T-helper 1 cell treated with Interleukin-12 subunit alpha and Interleukin-12 subunit beta and Interleukin-4 antibody, amounts not matched to agents 30 μg/mL and 1 μg/mL, for 36 hours (primary cell): ENCODE data around the gene MRPS26.

Experiments used
- H3K27ac Mint-ChIP-seq: one replicate; pipeline ENCODE4 v1.8.0; 2021; ENCODE audit warnings: mild to moderate bottlenecking, mixed read lengths
- H3K27me3 Mint-ChIP-seq: one replicate; pipeline ENCODE4 v1.8.0; 2021; ENCODE audit warnings: low read depth, mixed read lengths
- H3K36me3 Mint-ChIP-seq: one replicate; pipeline ENCODE4 v1.8.0; 2021; ENCODE audit warnings: low read depth, mixed read lengths
- H3K4me1 Mint-ChIP-seq: one replicate; pipeline ENCODE4 v1.8.0; 2021; ENCODE audit warnings: low read depth, mixed read lengths
- H3K4me3 Mint-ChIP-seq: one replicate; pipeline ENCODE4 v1.8.0; 2021; ENCODE audit warnings: mild to moderate bottlenecking, moderate library complexity, mixed read lengths
- H3K9me3 Mint-ChIP-seq: one replicate; pipeline ENCODE4 v1.8.0; 2021; ENCODE audit warnings: mixed read lengths

Gene MRPS26

DNA sequence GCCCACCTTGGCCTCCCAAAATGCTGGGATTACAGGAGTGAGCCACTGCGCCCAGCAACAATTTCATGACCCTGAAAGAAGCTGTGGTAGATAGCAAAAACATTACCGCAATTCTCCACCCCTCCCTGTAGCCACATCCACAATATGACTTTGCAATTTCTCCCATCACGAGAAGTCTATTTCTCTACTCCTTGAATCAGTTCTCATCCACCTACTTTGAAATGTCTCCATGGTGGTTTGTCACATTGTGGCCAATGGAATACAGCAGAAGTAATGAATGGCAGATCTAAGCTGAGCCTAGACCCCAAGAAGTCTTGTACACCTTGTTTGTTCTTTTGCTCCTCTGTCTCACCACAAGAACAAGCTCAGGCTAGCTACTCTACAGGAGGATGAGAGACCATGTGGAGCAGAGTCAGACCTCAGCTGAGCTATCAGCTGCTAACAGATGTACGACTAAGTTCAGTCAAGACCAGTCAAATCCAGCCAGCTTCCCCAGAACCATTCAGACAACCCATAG, 31.8 kb downstream of the MRPS26 start:
- Mint-ChIP-seq H3K4me1 (peaks cover 35% of the 10 kb centered on the region), H3K27me3 (peaks cover 49% of the 10 kb centered on the region), H3K27ac (peak overlapping the region; percentile 79), H3K4me3 (peak overlapping the region; percentile 22), H3K9me3 (peaks cover 6% of the 10 kb centered on the region), H3K36me3 (peaks cover 6% of the 10 kb centered on the region)

DNA sequence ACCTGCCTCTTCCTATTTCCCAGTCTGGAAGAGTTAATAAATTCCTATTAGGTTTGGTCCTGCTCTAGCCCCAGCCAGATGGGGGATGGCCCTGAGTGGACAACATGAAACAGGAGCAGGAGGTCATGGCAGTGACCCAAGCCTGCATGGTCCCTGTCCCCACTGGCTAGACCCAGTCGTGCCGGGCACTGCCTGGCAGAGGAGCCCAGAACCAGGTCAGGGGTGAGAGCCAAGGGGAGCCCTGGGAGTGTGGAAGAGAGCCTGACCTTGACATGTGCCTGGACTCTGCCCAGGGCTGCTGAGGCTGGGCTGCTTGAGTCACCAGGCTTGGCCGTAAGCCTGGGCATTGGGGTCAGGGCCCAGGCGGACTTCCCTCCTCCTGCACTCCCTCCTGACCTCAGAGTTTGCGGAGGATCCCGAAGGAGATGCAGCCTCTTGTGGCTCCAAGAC, 35.1 kb downstream of the MRPS26 start:
- Mint-ChIP-seq H3K4me1 (peaks cover 18% of the 10 kb centered on the region), H3K27me3 (peaks cover 71% of the 10 kb centered on the region), H3K27ac (no peak overlapping the region)

DNA sequence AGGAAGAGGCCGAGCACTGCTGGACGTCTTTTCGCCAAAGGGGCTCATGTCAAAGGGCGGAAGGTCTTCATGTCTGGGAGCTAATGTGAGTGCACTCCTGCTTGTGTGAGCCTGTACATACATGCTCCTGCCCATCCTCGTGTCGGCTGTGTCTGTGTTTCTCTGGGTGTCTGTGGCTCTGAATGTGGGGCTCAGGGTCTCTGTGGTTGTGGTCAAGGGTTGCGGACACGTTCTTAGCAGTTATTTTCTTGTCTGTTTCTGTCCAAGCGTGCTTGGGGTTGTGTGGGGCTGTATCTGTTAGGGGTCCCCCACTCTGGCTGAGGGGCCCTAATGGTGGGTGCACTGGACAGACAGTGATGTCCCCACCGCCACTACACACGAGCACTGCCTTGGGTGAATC, 35.8 kb downstream of the MRPS26 start:
- H3K4me1 Mint-ChIP-seq: peaks cover 17% of the 10 kb centered on the region
- peak overlapping the region; percentile 17 for H3K4me3 Mint-ChIP-seq
- no peak overlapping the region for H3K27ac Mint-ChIP-seq
- H3K36me3 Mint-ChIP-seq: peaks cover 6% of the 10 kb centered on the region
- peaks cover 71% of the 10 kb centered on the region for H3K27me3 Mint-ChIP-seq
- peaks cover 6% of the 10 kb centered on the region for H3K9me3 Mint-ChIP-seq

More for the DNA sequence above, 35.1 kb downstream of the MRPS26 start:
- H3K9me3 Mint-ChIP-seq: peaks cover 6% of the 10 kb centered on the region
- peaks cover 6% of the 10 kb centered on the region for H3K36me3 Mint-ChIP-seq
- H3K4me3 Mint-ChIP-seq: no peak overlapping the region

DNA sequence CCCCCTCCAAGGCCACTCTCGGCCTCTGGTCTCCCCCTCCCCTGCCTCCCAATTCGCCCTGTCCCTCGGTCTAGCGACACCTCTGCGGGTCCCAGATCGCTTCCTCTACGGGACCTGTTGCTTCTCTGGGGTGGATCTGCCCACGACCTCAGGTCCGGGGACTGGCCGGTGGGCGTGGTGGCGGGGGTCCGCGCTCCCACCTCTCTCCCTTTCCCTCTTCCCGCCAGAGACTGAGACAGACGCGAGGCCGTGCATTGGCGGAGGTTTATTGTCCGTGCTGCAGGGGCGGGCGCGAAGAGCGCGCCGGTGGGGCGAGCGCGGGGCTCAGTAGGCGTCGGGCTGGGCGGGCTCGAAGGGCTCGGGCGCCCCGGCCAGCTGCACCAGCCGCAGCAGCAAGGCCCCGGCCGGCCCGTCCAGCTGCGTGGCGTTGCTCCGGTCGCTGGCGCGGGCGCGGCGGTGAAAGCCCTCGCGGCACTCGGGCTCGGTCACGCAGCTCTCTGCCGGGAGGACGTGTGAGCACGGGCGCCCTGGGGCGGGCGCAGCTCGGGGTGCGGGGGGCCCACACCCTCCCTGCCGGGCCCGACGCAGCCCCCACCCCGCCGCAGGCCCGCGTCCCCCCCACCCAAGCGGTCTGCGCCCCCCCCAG, 36.6 kb downstream of the MRPS26 start:
- Mint-ChIP-seq H3K36me3 (peaks cover 6% of the 10 kb centered on the region), H3K27ac (no peak overlapping the region), H3K4me3 (peak overlapping the region; percentile 25), H3K4me1 (peaks cover 12% of the 10 kb centered on the region), H3K9me3 (peaks cover 6% of the 10 kb centered on the region), H3K27me3 (peaks cover 67% of the 10 kb centered on the region)

DNA sequence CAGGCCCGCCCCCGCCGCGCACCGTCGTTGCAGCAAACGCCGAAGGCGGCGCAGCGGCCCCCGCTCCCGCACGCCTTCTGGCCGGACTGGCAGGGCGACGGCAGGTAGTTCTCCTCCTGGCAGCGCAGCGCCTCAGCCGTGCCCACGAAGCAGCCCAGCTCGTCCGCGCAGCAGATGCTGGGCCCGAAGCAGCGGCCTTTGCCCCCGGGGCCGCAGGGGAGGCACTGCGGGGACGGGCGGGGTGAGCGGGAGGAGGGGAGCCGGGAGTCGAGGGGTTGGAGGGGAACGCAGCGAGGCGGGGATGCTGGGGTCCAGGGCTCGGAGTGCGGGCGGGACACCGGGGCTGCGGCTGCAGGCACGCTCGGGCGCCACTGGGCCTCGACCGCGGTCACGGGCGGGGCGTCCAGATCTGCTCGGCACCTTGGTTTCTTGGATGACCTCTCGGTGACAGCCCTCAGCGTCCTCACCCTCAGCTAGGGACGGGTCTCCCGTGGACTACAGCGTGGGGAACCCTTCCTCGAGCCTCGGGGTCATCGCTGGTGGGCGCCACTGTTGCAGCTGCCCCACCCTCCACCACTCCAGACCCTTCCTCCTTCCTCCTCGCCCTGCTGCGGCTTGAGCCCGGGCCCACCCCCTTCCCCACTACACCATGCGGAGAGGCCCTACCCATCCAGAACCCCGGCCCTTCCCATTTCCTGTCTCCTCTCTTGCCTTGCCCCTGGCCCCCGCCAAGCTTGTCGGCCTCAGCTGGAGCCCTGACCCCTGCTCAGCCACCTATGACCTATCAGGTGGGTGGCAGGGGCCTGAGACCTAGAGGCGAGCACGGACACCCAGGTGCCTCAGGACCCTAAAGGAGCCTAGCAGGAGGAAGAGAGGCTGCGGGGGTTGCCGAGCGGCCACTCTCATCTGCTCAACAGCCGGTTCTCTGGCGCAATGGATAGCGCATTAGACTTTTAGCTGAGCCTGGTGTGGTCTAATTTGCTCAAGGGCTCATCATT, 37.4 kb downstream of the MRPS26 start:
- Mint-ChIP-seq H3K27ac (no peak overlapping the region), H3K4me3 (no peak overlapping the region), H3K4me1 (peaks cover 4% of the 10 kb centered on the region), H3K36me3 (no peaks in the 10 kb centered on the region), H3K27me3 (peaks cover 64% of the 10 kb centered on the region), H3K9me3 (no peaks in the 10 kb centered on the region)

DNA sequence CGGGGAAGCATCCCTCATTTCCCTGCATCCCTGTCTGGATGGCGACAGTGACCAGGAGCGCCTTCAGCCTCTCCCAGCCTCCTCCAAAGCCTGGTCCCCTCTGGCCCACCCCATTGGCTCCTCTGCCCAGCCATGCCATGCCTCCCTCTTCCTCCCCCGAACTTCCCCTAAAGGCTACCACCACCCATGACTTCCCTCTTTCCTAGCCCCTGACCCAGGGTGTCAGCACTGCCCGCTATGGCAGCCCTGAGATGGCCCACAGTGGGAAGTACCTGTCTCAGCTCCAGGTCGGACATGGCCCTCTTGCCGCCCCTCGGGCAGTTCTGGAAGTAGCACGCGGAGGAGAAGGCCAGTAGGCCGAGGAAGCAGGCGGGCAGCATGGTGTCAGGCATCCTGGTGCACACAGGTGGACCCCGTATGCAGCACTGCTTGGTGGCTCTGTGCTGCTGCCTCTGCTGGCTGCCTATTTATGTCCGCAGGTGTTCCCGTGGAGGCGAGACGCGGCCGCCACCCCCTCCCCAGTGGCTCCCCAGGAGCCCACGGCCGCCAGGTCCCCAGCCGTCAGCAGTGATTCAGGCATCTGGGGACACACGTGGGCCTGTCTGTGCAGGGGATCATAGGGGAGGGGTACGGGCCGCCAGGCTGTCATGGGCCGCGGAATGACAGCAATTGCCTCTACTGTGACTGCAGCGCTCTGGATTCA, 38.6 kb downstream of the MRPS26 start, which contains the start of gene AVP:
AVP (minus strand) TSS at position 442 of the 703 bp plus-strand sequence; CDS start at position 392, 50 bp downstream.
- Mint-ChIP-seq H3K27me3 (peaks cover 54% of the 10 kb centered on the region), H3K9me3 (no peaks in the 10 kb centered on the region), H3K27ac (no peak within 1 kb of the TSS), H3K4me3 (no peak within 1 kb of the TSS), H3K4me1 (peaks cover 2% of the 10 kb centered on the region), H3K36me3 (no peaks in the 10 kb centered on the region)

DNA sequence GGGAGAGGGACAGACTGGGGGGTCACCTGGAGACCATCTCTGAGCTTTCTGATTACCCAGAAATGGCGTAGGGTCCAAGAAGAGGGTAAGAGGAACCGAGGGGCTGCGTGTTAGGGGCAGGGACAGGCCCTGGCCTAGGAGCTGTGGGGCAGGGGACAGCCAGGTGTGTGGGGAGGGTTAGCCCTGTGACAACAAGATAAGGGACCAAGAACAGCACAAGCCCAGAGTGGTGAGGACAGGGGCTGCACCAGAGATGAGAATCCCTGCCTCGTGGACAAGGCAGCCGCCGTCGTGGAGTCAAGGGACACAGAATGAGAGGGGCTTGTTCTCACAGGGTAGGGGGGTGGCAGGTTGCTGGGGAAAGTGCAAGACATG, 39.1 kb downstream of the MRPS26 start:
- Mint-ChIP-seq H3K36me3 (no peaks in the 10 kb centered on the region), H3K27ac (no peak overlapping the region), H3K27me3 (peaks cover 54% of the 10 kb centered on the region), H3K4me1 (peaks cover 2% of the 10 kb centered on the region), H3K4me3 (no peak overlapping the region), H3K9me3 (no peaks in the 10 kb centered on the region)

DNA sequence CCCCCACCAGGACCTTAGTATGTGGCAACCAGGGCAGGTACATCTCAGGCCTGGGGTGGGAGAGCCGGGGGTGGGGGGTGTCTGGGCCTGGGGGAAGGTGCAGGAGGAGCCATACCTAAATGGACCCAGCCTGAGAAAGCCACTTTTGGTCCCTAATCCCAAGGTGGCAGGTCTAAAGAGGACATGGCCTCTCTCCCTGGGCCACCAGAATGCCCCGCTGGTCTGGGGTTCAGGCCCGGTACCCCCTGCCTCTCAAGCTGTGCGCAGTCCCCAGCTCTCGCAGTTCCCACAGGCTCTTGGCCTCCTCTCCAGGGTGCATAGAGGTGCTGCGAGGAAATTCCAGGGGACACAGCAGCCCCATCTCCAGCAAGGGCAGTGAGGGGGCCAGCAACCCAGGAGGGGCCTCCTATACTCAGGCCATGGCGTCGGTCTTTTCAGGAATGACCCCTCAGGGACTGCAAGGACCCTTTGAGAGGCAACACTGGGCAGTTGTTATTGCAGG, 39.8 kb downstream of the MRPS26 start:
- H3K4me1 Mint-ChIP-seq: peaks cover 5% of the 10 kb centered on the region
- no peak overlapping the region for H3K4me3 Mint-ChIP-seq
- no peaks in the 10 kb centered on the region for H3K9me3 Mint-ChIP-seq
- no peaks in the 10 kb centered on the region for H3K36me3 Mint-ChIP-seq
- H3K27ac Mint-ChIP-seq: no peak overlapping the region
- peaks cover 54% of the 10 kb centered on the region for H3K27me3 Mint-ChIP-seq

DNA sequence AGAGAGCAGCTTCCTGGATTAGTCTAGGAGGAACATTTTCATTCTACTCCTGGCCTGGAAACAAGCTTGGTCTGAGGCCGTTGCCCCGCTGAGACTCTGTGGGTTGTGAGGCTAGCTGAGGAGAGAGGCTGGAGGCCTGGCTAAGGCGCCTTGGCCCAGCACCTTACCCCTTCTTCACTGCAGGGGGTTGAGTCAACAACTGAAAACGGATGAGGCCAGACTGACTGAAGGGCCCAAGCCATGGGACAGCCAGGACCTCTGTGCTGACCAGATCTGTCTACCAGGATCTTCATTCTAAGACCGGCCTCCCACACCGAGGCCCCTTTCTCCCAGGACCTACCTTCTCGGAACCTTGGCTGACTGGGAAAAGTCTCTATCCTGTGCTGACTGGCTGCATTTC, 42.2 kb downstream of the MRPS26 start:
- Mint-ChIP-seq H3K27me3 (peaks cover 51% of the 10 kb centered on the region), H3K36me3 (peaks cover 2% of the 10 kb centered on the region), H3K4me3 (no peak overlapping the region), H3K4me1 (peaks cover 9% of the 10 kb centered on the region), H3K27ac (no peak overlapping the region), H3K9me3 (no peaks in the 10 kb centered on the region)

DNA sequence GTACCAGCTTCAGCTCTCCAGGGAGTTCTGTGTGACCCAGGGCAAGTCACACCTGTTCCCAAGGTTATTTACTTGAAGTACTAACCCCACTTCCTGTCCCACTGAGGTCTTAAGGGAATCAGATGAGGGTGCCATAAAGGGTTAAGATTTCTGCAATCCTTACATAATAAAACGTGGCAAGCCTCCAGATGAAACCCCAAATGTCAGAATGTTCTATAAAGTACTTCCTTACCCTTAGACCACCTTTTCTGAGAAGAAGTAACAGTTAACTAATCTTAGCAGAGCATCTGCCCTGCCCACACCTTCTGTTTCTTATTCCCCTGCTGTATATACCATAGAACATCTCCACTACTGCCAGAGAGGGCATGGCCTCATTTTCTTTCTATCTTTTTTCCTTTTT, 44.7 kb downstream of the MRPS26 start:
- peaks cover 6% of the 10 kb centered on the region for H3K4me1 Mint-ChIP-seq
- H3K27ac Mint-ChIP-seq: no peak overlapping the region
- peaks cover 32% of the 10 kb centered on the region for H3K27me3 Mint-ChIP-seq
- no peak overlapping the region for H3K4me3 Mint-ChIP-seq
- H3K36me3 Mint-ChIP-seq: peaks cover 2% of the 10 kb centered on the region
- no peaks in the 10 kb centered on the region for H3K9me3 Mint-ChIP-seq

DNA sequence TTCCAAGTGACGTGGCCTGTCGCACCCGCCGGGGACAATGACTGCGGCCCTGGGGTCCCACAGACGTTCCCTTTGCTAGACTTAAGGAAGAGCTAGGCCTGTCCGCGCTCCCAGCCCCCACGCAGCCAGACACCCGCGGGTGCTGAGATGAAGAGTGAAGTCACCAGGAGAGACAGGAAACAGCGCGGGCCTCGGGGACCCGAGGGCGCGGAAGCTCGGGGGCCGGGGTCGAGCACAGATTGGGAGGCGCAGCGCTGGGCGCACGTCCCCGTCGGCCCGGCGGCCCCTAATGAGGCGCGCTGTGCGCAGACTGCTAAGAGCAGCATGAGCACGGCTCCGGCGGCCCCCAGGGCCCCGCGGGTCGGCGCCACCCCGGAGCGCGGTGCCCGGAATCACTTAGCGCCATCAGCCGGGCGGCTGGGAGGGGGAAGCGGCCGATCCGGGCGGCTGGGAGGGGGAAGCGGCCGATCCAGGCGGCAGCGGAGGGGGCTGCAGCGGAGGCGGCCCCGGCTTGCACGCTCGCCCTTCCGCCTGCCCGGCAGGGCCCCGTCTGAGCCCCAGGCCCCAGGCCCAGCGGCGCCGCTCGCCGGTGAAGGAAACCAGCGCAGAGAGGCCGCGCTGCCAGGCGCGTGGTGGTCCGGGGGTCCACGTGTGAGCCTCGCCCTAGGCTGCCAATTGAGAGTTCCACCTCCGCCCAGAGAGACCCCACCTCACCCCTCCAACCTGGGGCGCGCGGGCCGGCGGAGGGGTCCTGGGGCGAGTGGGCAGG, 46.9 kb downstream of the MRPS26 start:
- H3K36me3 Mint-ChIP-seq: peaks cover 2% of the 10 kb centered on the region
- H3K4me1 Mint-ChIP-seq: peaks cover 6% of the 10 kb centered on the region
- peak overlapping the region; percentile 84 for H3K27ac Mint-ChIP-seq
- no peaks in the 10 kb centered on the region for H3K9me3 Mint-ChIP-seq
- H3K27me3 Mint-ChIP-seq: peaks cover 41% of the 10 kb centered on the region
- H3K4me3 Mint-ChIP-seq: peak overlapping the region; percentile 91

DNA sequence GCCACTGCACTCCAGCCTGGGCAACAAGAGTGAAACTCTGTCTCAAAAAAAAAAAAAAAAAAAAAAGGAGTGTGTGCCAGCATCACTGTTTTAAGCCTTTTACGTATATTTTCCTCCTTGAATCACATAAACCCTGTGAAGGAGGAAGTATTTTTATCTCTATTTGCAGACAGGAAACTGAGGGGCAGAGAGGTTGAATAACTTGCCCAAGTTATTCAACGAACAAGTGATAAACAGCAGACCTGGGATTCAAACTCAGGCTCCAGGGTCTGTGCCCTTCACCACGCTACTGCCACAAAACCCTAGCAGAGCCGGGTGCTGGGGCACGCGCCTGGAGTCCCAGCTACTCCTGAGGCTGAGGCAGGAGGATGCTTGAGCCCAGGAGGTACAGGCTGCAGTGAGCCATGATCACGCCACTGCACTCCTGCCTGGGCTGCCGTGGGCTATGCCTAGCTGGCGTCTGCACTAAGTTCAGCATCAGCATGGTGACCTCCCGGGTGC, 48.1 kb downstream of the MRPS26 start:
- peaks cover 2% of the 10 kb centered on the region for H3K36me3 Mint-ChIP-seq
- no peak overlapping the region for H3K4me3 Mint-ChIP-seq
- H3K27me3 Mint-ChIP-seq: peaks cover 44% of the 10 kb centered on the region
- H3K9me3 Mint-ChIP-seq: no peaks in the 10 kb centered on the region
- no peak overlapping the region for H3K27ac Mint-ChIP-seq
- H3K4me1 Mint-ChIP-seq: peaks cover 6% of the 10 kb centered on the region

DNA sequence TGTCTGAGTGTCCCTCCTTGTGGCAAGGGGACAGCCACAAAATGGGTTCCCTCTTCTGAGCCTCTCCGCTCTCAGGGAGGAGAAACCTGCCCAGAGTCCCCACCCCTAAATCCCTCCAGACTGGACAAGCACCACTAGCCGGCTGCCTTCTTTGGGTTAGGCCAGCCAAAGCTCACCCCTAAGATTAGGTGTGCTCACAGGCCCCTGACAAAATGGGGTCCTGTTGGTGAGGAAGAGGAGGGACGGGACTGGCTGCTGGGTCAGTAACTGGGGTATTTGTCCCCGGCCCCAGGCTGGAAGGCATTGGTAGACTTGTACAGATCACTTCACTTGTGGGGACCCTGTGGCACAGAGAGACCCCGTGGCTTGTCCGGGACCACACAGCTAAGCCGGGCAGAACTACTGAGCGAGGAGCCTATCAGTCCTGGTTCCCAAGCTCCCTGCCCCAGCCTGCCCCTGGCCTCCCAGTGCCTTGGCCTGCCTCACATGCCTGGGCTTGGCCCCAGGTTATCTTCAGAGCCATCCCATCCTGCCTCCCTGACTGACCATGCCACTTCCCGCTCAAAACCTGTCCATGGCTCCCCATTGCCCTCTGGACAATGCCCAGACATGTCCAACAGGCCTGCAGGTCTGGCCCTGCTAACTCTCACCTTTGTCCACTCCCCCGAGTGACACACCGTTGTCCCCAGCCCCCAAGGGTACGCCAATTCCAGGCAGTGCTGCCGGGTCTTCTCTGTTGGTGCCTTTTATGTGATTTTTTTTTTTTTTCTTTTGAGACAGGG, 49.2 kb downstream of the MRPS26 start:
- Mint-ChIP-seq H3K27ac (no peak overlapping the region), H3K36me3 (peaks cover 2% of the 10 kb centered on the region), H3K9me3 (no peaks in the 10 kb centered on the region), H3K4me3 (no peak overlapping the region), H3K4me1 (peaks cover 6% of the 10 kb centered on the region), H3K27me3 (peaks cover 37% of the 10 kb centered on the region)
